Thyroid gland (tissue), 4 donors: ENCODE measurements around the gene ATXN7L2. TPM values are rescaled to one million over a fixed set of nuclear protein-coding genes. Genes with fewer than 3 reads are reported as not detected.

Source experiments
- DNase-seq, 2 donors: peaks; one replicate each; pipeline ENCODE4 v3.0.0-alpha.2; 2019
- H3K27ac ChIP-seq, 3 donors: fragments of 200-600 bp; sonication (generic); 1 replicate in 2 of 3; 2 replicates in 1 of 3; pipeline ENCODE4 v1.5.1; 2016 to 2019; ENCODE audit warnings: mild to moderate bottlenecking in 1 of 3, moderate library complexity in 1 of 3
- H3K27me3 ChIP-seq: fragments of 200-600 bp; sonication (generic); one replicate; pipeline ENCODE4 v1.5.1; 2019
- H3K36me3 ChIP-seq, 2 donors: fragments of 200-600 bp; sonication (generic); one replicate each; pipeline ENCODE4 v1.5.1; 2016 to 2019
- H3K4me1 ChIP-seq, 2 donors: fragments of 200-600 bp; sonication (generic); one replicate each; pipeline ENCODE4 v1.5.1; 2017 to 2019
- H3K4me3 ChIP-seq, 3 donors: fragments of 200-600 bp; sonication (generic); replicated peaks in 1 of 3; 1 replicate in 2 of 3; 2 replicates in 1 of 3; pipeline ENCODE4 v1.5.1; 2016; ENCODE audit warnings: mild to moderate bottlenecking in 1 of 3
- H3K9me3 ChIP-seq: fragments of 200-600 bp; sonication (generic); one replicate; pipeline ENCODE4 v1.5.1; 2017
- POLR2A ChIP-seq, 2 donors: fragments of 450-650 bp; IDR thresholded peaks; one replicate each; pipeline ENCODE4 v1.6.1; 2017; ENCODE audit warnings: antibody characterized with exemption in 2 of 2, mild to moderate bottlenecking in 2 of 2, moderate library complexity in 1 of 2
- WGBS, 2 donors: methylation state at CpG; one replicate each; pipeline ENCODE4 v1.1.5; 2017; 5-methylcytosine and 5-hydroxymethylcytosine counted together
- intact Hi-C: fragments of 100-400 bp; cut with DNase I; formaldehyde crosslinking; loops from one replicate; pipeline ENCODE4 v1.15.1; 2023
- total RNA-seq, 4 donors: library from RNA; depleted of rRNA; stranded (reverse); fragments of >200 nt; gene quantifications; one replicate each; pipeline ENCODE4 v1.2.3, GENCODE V29; 2016
- TF ChIP-seq, protein P1 (sequence below), 6 experiments: fragments of 200-600 bp in 3 of 6; fragments of 450-650 bp in 3 of 6; sonication (generic) in 3 of 6; IDR thresholded peaks; one replicate each; pipeline ENCODE4 v1.5.1; 2016 to 2019; ENCODE audit warnings: antibody characterized with exemption in 6 of 6, mild to moderate bottlenecking in 2 of 6, inconsistent platforms in 1 of 6, moderate library complexity in 1 of 6

ATXN7L2 gene
- total RNA-seq, 4 donors from 2014 or later: 5.8 to 11.7 (median 8.4) TPM

DNA sequence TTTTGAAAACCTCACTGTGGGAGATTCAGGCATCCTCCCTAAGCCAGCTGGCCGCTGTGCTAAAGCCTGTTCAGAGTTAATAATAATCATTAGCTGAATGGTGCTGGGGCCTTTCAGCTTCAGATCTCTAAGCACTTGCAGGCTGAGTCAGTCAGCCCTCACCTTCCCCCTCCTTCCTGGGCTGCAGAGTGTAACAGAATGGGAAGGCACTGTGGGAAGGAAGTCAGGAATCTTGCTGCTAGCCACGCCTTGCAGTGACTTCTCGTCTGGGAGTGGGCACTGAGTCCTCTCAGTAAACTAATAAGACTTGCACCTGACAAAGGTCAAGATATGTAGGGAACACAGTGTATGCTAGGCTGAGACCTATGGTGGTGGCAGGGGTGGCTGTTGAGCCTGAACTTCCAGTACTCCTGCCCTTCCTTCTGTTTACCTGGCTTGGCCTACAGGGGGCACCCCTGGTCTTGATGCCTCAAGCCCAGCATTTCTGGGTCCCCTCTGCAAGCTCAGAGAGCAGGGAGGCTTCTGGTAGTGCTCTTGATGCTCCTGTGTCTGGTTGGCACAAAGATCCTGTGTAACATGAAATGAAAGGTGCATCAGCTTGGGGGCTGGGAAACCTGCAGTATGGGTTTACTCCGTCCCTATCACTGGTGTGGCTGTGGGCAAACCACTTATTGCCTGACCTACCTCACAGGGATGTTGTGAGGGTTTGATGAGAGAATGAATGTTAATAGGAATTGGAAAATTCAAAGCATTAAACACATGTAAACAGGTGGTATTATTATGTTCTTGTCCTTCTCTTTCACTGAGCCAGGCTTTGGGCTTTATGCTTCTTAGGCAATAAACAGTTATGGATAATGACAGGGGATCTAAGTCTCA, 16.2 kb downstream of the ATXN7L2 start:
- no peaks in the 10 kb centered on the region for H3K27me3 ChIP-seq
- H3K4me3 ChIP-seq: no peak overlapping the region
- TF ChIP-seq POLR2A (IDR thresholded peaks at IDR 0.05): no peak
- TF ChIP-seq, protein P1, sequence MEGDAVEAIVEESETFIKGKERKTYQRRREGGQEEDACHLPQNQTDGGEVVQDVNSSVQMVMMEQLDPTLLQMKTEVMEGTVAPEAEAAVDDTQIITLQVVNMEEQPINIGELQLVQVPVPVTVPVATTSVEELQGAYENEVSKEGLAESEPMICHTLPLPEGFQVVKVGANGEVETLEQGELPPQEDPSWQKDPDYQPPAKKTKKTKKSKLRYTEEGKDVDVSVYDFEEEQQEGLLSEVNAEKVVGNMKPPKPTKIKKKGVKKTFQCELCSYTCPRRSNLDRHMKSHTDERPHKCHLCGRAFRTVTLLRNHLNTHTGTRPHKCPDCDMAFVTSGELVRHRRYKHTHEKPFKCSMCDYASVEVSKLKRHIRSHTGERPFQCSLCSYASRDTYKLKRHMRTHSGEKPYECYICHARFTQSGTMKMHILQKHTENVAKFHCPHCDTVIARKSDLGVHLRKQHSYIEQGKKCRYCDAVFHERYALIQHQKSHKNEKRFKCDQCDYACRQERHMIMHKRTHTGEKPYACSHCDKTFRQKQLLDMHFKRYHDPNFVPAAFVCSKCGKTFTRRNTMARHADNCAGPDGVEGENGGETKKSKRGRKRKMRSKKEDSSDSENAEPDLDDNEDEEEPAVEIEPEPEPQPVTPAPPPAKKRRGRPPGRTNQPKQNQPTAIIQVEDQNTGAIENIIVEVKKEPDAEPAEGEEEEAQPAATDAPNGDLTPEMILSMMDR (IDR thresholded peaks at IDR 0.05): peak in 3 of 6 experiments; percentile 20 to 21 (median 21)
- peaks cover 21 to 25% of the 10 kb centered on the region in 2 donors for H3K36me3 ChIP-seq
- H3K9me3 ChIP-seq: no peaks in the 10 kb centered on the region
- DNase-seq: peak in 1 of 2 donors; percentile 36
- no peak overlapping the region for H3K27ac ChIP-seq
- H3K4me1 ChIP-seq: peaks cover 8 to 14% of the 10 kb centered on the region in 2 donors
- intact Hi-C loops: no loop called here
- WGBS, 2 donors: 70 to 85% methylated on average over 4 of the region's 4 CpGs

DNA sequence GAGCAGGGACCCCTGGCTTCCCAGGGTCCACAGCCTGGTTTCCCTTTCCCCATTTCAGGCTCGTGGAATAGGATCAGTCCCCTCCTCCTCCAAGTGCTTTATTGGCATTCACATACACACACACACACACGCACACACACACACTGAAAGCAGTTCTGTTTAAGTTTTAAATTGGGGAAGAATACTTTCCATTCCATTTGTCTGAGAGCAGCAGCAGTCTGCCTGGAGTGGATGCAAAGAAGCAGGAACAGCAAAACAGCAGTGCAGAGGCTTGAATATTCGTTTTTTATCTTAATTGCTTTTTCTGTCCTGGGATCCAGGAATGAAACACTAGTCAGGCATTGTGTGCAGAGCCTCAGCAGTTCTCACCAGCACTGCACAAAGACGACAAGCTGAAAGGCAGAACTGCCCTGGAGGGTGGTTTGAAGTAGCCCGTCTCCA, 17.3 kb downstream of the ATXN7L2 start:
- H3K4me1 ChIP-seq: peaks cover 4 to 11% of the 10 kb centered on the region in 2 donors

DNA sequence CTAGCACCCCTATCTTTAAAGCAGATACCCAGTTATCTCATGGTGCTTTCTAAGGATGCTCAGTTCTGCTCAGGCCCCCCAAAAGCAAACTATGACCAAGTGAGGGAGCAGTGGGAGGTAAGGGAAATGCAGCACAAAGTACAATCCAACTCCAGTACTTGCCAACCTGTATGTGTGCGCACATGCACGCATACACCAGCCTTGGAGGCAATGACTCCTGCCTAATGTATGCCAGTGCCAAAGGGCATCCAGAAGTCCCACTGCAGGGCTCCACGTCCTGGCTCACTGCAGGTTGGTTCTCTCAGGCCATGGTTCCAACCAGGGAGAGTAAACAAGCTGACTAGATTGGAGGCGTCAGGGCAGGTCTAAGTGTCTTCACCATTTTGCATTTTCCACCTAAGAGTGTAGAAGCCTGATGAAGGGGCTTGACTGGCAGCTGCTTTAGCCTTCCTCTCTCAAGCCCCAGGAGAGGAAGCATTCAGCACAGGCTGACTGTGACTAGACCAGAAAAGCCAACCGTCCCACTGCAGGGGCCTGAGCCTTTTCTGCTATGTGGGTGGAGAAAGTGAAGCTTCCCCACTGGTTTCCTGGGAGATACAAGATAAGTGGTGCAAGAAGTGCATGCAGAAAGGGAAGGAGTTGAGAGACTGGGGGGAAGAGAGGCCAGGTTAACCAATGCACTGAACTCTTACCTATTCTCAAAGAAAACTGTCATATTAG, 18.1 kb downstream of the ATXN7L2 start:
- H3K36me3 ChIP-seq: peaks cover 11 to 17% of the 10 kb centered on the region in 2 donors
- H3K9me3 ChIP-seq: no peaks in the 10 kb centered on the region
- H3K4me3 ChIP-seq: no peak overlapping the region
- no peak for DNase-seq
- 71 to 84% methylated on average over 4 to 5 of the region's 5 CpGs for WGBS, 2 donors
- TF ChIP-seq, protein P1 (IDR thresholded peaks at IDR 0.05): no peak
- H3K27ac ChIP-seq: no peak overlapping the region
- H3K27me3 ChIP-seq: no peaks in the 10 kb centered on the region
- peaks cover 4 to 11% of the 10 kb centered on the region in 2 donors for H3K4me1 ChIP-seq
- intact Hi-C loops: no loop called here

More for the DNA sequence above, 17.3 kb downstream of the ATXN7L2 start:
- Histone ChIP-seq H3K27ac (no peak overlapping the region), H3K4me3 (no peak overlapping the region), H3K36me3 (peaks cover 18 to 25% of the 10 kb centered on the region in 2 donors), H3K27me3 (no peaks in the 10 kb centered on the region), H3K9me3 (no peaks in the 10 kb centered on the region)
- TF ChIP-seq, protein P1 (IDR thresholded peaks at IDR 0.05): no peak
- no peak for TF ChIP-seq POLR2A (IDR thresholded peaks at IDR 0.05)
- intact Hi-C loops: no loop called here
- no peak for DNase-seq
- 55 to 61% methylated on average over 5 of the region's 5 CpGs for WGBS, 2 donors

DNA sequence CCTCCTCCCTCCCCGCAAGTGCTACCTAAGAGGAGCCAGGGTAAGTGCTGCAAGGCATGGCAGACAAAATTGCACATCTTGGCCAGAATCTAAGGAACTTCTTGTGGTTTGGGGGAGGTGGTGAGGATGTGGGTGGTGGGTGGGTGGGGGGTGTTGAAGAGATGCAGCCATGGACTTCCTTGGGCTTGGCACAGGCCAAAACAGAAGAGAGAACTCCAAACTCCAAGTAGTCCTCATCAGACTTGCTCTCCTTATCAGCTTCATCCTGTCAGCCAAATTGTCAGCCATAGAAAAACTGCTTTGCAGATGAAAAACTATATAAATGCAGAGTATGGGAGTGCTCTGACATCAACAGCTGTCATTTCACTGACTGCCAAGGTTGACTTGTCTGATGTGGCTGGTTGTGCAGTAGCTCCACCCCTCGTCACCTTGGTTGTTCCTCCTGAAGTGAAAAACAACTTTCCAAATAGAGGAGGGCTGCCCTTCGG, 18.7 kb downstream of the ATXN7L2 start:
- no peak for DNase-seq
- TF ChIP-seq, protein P1 (IDR thresholded peaks at IDR 0.05): no peak
- TF ChIP-seq POLR2A (IDR thresholded peaks at IDR 0.05): no peak
- WGBS, 2 donors: 87 to 90% methylated on average over 3 of the region's 3 CpGs
- H3K9me3 ChIP-seq: no peaks in the 10 kb centered on the region
- intact Hi-C loops: no loop called here
- peaks cover 6 to 11% of the 10 kb centered on the region in 2 donors for H3K36me3 ChIP-seq
- H3K4me3 ChIP-seq: no peak overlapping the region
- no peaks in the 10 kb centered on the region for H3K27me3 ChIP-seq
- H3K27ac ChIP-seq: no peak overlapping the region
- H3K4me1 ChIP-seq: peaks cover 4 to 11% of the 10 kb centered on the region in 2 donors
